GM23248 (cell line): ENCODE data around the gene INPP5J. TPM values are rescaled to one million over a fixed set of nuclear protein-coding genes. Genes with fewer than 3 reads are reported as not detected.
A peak's percentile ranks its signal among the peaks of the same experiment; 100 is the strongest.

Experiments used
- DNase-seq: peaks from one replicate; pipeline ENCODE4 v3.0.0-alpha.2; 2015
- H2AFZ ChIP-seq: fragments of 200-600 bp; sonication (generic); 2 replicates; pipeline ENCODE4 v1.6.1; 2016; ENCODE audit warnings: antibody characterized with exemption
- H3F3A ChIP-seq: fragments of 200-600 bp; sonication (generic); 2 replicates; pipeline ENCODE4 v1.6.1; 2016; ENCODE audit warnings: mild to moderate bottlenecking, antibody characterized with exemption, mixed run types; ENCODE audit not compliant: insufficient read depth
- H3K27ac ChIP-seq: fragments of 200-600 bp; sonication (generic); 2 replicates; pipeline ENCODE4 v1.5.1; 2016; ENCODE audit warnings: mild to moderate bottlenecking
- H3K27me3 ChIP-seq: fragments of 200-600 bp; sonication (generic); replicated peaks from 2 replicates; pipeline ENCODE4 v1.6.1; 2016; ENCODE audit warnings: mild to moderate bottlenecking; ENCODE audit not compliant: insufficient read depth
- H3K36me3 ChIP-seq: fragments of 200-600 bp; sonication (generic); 2 replicates; pipeline ENCODE4 v1.6.1; 2016; ENCODE audit warnings: low read depth, mild to moderate bottlenecking
- H3K4me1 ChIP-seq: fragments of 200-600 bp; sonication (generic); 2 replicates; pipeline ENCODE4 v1.6.1; 2016; ENCODE audit warnings: mild to moderate bottlenecking; ENCODE audit not compliant: insufficient read depth
- H3K4me2 ChIP-seq: fragments of 200-600 bp; sonication (generic); one replicate; pipeline ENCODE4 v1.6.1; 2016; ENCODE audit warnings: mild to moderate bottlenecking; ENCODE audit not compliant: unreplicated experiment
- H3K4me3 ChIP-seq: fragments of 200-600 bp; sonication (generic); 2 replicates; pipeline ENCODE4 v1.5.1; 2016; ENCODE audit warnings: mild to moderate bottlenecking
- H3K79me2 ChIP-seq: fragments of 200-600 bp; sonication (generic); 2 replicates; pipeline ENCODE4 v1.6.1; 2016; ENCODE audit warnings: mild to moderate bottlenecking; ENCODE audit not compliant: insufficient read depth
- H3K9ac ChIP-seq: fragments of 200-600 bp; sonication (generic); 2 replicates; pipeline ENCODE4 v1.6.1; 2016; ENCODE audit warnings: mild to moderate bottlenecking
- H3K9me2 ChIP-seq: fragments of 200-600 bp; sonication (generic); 2 replicates; pipeline ENCODE4 v1.6.1; 2016; ENCODE audit warnings: mixed run types, mild to moderate bottlenecking, moderate library complexity; ENCODE audit not compliant: insufficient read depth
- H3K9me3 ChIP-seq: fragments of 200-600 bp; sonication (generic); one replicate; pipeline ENCODE4 v1.6.1; 2017; ENCODE audit warnings: low read depth
- H4K20me1 ChIP-seq: fragments of 200-600 bp; sonication (generic); 2 replicates; pipeline ENCODE4 v1.6.0; 2016; ENCODE audit not compliant: insufficient read depth
- EZH2 ChIP-seq: fragments of 200-600 bp; sonication (generic); IDR thresholded peaks from 2 replicates; pipeline ENCODE4 v1.6.1; 2018; ENCODE audit warnings: antibody characterized with exemption, mild to moderate bottlenecking; ENCODE audit not compliant: insufficient read depth, poor library complexity, severe bottlenecking
- EZH2phosphoT487 ChIP-seq: fragments of 200-600 bp; sonication (generic); IDR thresholded peaks from 2 replicates; pipeline ENCODE4 v1.6.1; 2018; ENCODE audit warnings: antibody characterized with exemption, moderate library complexity, mild to moderate bottlenecking, low read depth; ENCODE audit not compliant: insufficient read depth
- WGBS, 2 experiments: methylation state at CpG; one replicate each; pipeline ENCODE4 v1.1.6; 2015 to 2017; ENCODE audit warnings: low lambda C conversion rate in 2 of 2, low coverage in 1 of 2; ENCODE audit errors: missing lambda C conversion rate in 2 of 2; 5-methylcytosine and 5-hydroxymethylcytosine counted together
- in situ Hi-C: fragments of 300-500 bp; cut with MboI; formaldehyde crosslinking; loops from 2 replicates; pipeline ENCODE4 v1.15.0; 2020
- microRNA counts: library from miRNA; unstranded; fragments of <30 nt; microRNA quantifications from one replicate; lab custom pipeline; 2016
- microRNA-seq: library from miRNA; unstranded; fragments of <30 nt; microRNA quantifications from one replicate; pipeline ENCODE4, GENCODE V29; 2016; ENCODE audit warnings: borderline number of aligned reads
- polyA plus RNA-seq: library from polyadenylated mRNA; unstranded; fragments of >200 nt; fragmentation: Nextera tagmentation; extraction: Ambion mirVana; gene quantifications from 2 replicates; pipeline ENCODE4 v1.2.1, GENCODE V29; 2016
- small RNA-seq: library from RNA; depleted of rRNA; stranded (forward); fragments of <200 nt; gene quantifications from one replicate; pipeline ENCODE3, GENCODE V24; 2014; ENCODE audit warnings: low read depth, low replicate concordance
- total RNA-seq: library from RNA; depleted of rRNA; stranded (reverse); fragments of >200 nt; shearing (Covaris generic); gene quantifications from 2 replicates; pipeline ENCODE4 v1.2.3, GENCODE V29; 2014; rRNA removed

Gene INPP5J
- total and polyA plus RNA-seq, 2 experiments from 2014 or later, result 0.26 TPM; not detected in 1

DNA sequence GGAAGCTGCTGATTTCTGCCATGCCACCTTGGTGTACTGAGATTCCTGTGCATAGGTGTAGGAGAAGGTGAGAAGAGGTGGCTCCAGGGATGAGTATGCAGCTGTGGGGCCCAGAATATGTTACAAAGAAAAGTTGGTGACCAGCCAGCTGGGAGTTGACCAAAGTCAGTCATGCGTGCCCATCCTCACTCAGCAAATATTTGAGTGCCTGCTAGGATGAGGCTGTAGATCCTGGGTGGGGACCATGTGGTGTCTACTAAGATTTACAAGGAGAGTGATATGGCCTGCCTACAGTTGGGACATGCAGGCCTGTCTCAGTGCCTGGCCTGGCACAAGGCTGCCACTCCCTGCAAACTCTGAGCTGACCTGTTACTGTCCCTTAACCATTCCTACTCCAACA, 56.6 kb downstream of the INPP5J start:
- no peak overlapping the region for H3K4me3 ChIP-seq
- TF ChIP-seq EZH2 (no peak), EZH2phosphoT487 (no peak)
- no peak overlapping the region for H3K9ac ChIP-seq
- no peaks in the 10 kb centered on the region for H3K27me3 ChIP-seq
- no peaks in the 10 kb centered on the region for H4K20me1 ChIP-seq
- no peaks in the 10 kb centered on the region for H3K9me3 ChIP-seq
- H2AFZ ChIP-seq, result no peak overlapping the region
- H3K4me2 ChIP-seq, result peak overlapping the region; percentile 49
- peak overlapping the region; percentile 75 for H3K27ac ChIP-seq
- in situ Hi-C loops, result no loop called here
- H3K9me2 ChIP-seq, result no peaks in the 10 kb centered on the region
- H3K36me3 ChIP-seq, result no peaks in the 10 kb centered on the region
- 35 to 56% methylated on average over 1 of the region's 1 CpG for WGBS, 2 experiments
- H3K79me2 ChIP-seq, result peaks cover 79% of the 10 kb centered on the region
- H3F3A ChIP-seq, result peaks cover 39% of the 10 kb centered on the region
- peaks cover 47% of the 10 kb centered on the region for H3K4me1 ChIP-seq
- peak; percentile 76 for DNase-seq

DNA sequence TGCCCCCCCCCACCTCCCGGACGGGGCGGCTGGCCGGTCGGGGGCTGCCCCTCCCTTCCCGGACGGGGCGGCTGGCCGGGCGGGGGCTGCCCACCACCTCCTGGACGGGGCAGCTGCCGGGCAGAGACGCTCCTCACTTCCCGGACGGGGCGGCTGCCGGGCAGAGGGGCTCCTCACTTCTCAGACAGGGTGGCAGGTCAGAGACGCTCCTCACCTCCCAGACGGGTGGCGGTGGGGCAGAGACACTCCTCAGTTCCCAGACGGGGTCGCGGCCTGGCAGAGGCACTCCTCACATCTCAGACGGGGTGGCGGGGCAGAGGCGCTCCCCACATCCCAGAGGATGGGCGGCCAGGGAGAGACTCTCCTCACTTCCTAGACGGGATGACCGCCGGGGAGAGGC, 61.2 kb downstream of the INPP5J start:
- Histone ChIP-seq H3K27ac (no peak overlapping the region), H3K9me2 (no peaks in the 10 kb centered on the region), H3K4me3 (no peak overlapping the region), H3K36me3 (no peaks in the 10 kb centered on the region; the same call in 1 of the 2 replicates), H3K9me3 (no peaks in the 10 kb centered on the region), H3K27me3 (no peaks in the 10 kb centered on the region), H3K79me2 (peaks cover 87% of the 10 kb centered on the region), H2AFZ (no peak overlapping the region), H3K9ac (no peak overlapping the region), H3K4me2 (no peak overlapping the region), H3F3A (peaks cover 5% of the 10 kb centered on the region), H3K4me1 (peaks cover 9% of the 10 kb centered on the region), H4K20me1 (no peaks in the 10 kb centered on the region)
- in situ Hi-C loops, result no loop called here
- no peak for TF ChIP-seq EZH2
- TF ChIP-seq EZH2phosphoT487, result no peak
- no peak for DNase-seq
- 92 to 100% methylated on average over 2 to 30 of the region's 30 CpGs for WGBS, 2 experiments

MicroRNAs within 50 kb of the gene (microRNA counts, 767-probe panel; counts per million panel counts)
- 447 counts per million, percentile 86 among the panel's probes with 10 or more counts for microRNA hsa-miR-3928 (lab: Ali Mortazavi, UCI)

Small RNA genes within 50 kb of the gene (microRNA-seq; reads per million reads assigned to microRNA genes)
- 29.7 reads per million, percentile 34 among the genes with 10 or more reads in this experiment for gene MIR3928

Small RNA genes within 50 kb of the gene (small RNA-seq; reads per million reads assigned to genes)
- not detected for gene MIR3928

Other genes starting within 250 kb of the INPP5J start
- gene MORC2, start 154.2 kb upstream of the INPP5J start, total RNA-seq, result 16.1 and 16.8 TPM in 2 replicates
- gene MORC2, start 154.2 kb upstream of the INPP5J start, polyA plus RNA-seq, result 13.2 and 13.3 TPM in 2 replicates
- 65.9 and 68.5 TPM in 2 replicates for gene TUG1, start 153.7 kb upstream of the INPP5J start, total RNA-seq
- gene TUG1, start 153.7 kb upstream of the INPP5J start, polyA plus RNA-seq, result 22.8 and 26.6 TPM in 2 replicates
- gene SMTN, start 41.6 kb upstream of the INPP5J start, total RNA-seq, result 160 and 175 TPM in 2 replicates
- gene SMTN, start 41.6 kb upstream of the INPP5J start, polyA plus RNA-seq, result 96.7 and 98.1 TPM in 2 replicates
- gene SELENOM, start 15.4 kb upstream of the INPP5J start, total RNA-seq, result 216 and 268 TPM in 2 replicates
- gene SELENOM, start 15.4 kb upstream of the INPP5J start, polyA plus RNA-seq, result 522 and 537 TPM in 2 replicates
- gene PLA2G3, start 17.5 kb downstream of the INPP5J start, total RNA-seq, result not detected in 2 replicates
- gene PLA2G3, start 17.5 kb downstream of the INPP5J start, polyA plus RNA-seq, result not detected in 2 replicates
- 46.2 and 47.3 TPM in 2 replicates for gene RNF185, start 37.2 kb downstream of the INPP5J start, total RNA-seq
- 49.8 and 52.0 TPM in 2 replicates for gene RNF185, start 37.2 kb downstream of the INPP5J start, polyA plus RNA-seq
- 19.3 and 19.5 TPM in 2 replicates for gene LIMK2, start 89.3 kb downstream of the INPP5J start, total RNA-seq
- gene LIMK2, start 89.3 kb downstream of the INPP5J start, polyA plus RNA-seq, result 10.7 and 11.1 TPM in 2 replicates
- gene PIK3IP1, start 169.5 kb downstream of the INPP5J start, total RNA-seq, result 8.3 and 16.1 TPM in 2 replicates
- gene PIK3IP1, start 169.5 kb downstream of the INPP5J start, polyA plus RNA-seq, result 10.0 and 11.1 TPM in 2 replicates
- 9.4 and 9.6 TPM in 2 replicates for gene PATZ1, start 223.4 kb downstream of the INPP5J start, total RNA-seq
- 1.3 and 1.6 TPM in 2 replicates for gene PATZ1, start 223.4 kb downstream of the INPP5J start, polyA plus RNA-seq